A549 (cell line): ENCODE data around the gene SLC17A2.

Experiments
- JUNB ChIP-seq: fragments of >200 bp; sonication (Bioruptor Twin); formaldehyde crosslinking; IDR thresholded peaks from 2 replicates; pipeline ENCODE4 v1.6.1; 2016
- KDM1A ChIP-seq: fragments of 200-600 bp; sonication (generic); IDR thresholded peaks from 2 replicates; pipeline ENCODE4 v1.6.1; 2016; ENCODE audit warnings: low read depth, mild to moderate bottlenecking
- SMC3 ChIP-seq: fragments of >200 bp; sonication (Bioruptor Twin); formaldehyde crosslinking; IDR thresholded peaks from 3 replicates; pipeline ENCODE4 v1.6.1; 2018; ENCODE audit warnings: inconsistent platforms
- TF ChIP-seq, protein P1 (sequence below): fragments of 450-650 bp; IDR thresholded peaks from 2 replicates; pipeline ENCODE4 v1.6.1; 2014; ENCODE audit warnings: antibody characterized with exemption
- TF ChIP-seq, protein P2 (sequence below): fragments of >200 bp; sonication (Bioruptor Twin); formaldehyde crosslinking; IDR thresholded peaks from 3 replicates; pipeline ENCODE4 v1.5.1; 2016

DNA sequence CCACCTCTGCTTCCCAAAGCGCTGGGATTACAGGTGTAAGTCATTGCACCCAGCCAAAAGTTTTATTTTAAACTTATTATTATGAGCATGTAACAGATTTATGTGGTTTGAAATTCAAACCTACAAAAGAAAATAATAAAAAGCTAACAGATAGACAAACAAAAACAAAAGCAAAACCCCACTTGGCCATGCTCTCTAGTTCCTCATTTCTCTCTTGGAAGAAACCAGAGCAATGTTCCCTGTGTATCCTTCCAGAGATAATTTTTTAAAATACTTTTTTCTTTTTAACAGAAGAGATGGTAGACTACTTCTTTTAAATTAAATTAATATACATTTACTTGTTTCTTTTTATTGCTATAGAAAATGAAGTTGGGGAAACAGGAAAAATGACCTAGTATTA lies 28.4 kb downstream of the SLC17A2 start:
- TF ChIP-seq KDM1A (no peak), SMC3 (no peak), JUNB (no peak)
- TF ChIP-seq, protein P1, sequence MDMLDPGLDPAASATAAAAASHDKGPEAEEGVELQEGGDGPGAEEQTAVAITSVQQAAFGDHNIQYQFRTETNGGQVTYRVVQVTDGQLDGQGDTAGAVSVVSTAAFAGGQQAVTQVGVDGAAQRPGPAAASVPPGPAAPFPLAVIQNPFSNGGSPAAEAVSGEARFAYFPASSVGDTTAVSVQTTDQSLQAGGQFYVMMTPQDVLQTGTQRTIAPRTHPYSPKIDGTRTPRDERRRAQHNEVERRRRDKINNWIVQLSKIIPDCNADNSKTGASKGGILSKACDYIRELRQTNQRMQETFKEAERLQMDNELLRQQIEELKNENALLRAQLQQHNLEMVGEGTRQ, result no peak
- TF ChIP-seq, protein P2, sequence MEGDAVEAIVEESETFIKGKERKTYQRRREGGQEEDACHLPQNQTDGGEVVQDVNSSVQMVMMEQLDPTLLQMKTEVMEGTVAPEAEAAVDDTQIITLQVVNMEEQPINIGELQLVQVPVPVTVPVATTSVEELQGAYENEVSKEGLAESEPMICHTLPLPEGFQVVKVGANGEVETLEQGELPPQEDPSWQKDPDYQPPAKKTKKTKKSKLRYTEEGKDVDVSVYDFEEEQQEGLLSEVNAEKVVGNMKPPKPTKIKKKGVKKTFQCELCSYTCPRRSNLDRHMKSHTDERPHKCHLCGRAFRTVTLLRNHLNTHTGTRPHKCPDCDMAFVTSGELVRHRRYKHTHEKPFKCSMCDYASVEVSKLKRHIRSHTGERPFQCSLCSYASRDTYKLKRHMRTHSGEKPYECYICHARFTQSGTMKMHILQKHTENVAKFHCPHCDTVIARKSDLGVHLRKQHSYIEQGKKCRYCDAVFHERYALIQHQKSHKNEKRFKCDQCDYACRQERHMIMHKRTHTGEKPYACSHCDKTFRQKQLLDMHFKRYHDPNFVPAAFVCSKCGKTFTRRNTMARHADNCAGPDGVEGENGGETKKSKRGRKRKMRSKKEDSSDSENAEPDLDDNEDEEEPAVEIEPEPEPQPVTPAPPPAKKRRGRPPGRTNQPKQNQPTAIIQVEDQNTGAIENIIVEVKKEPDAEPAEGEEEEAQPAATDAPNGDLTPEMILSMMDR, result no peak
